H9 (cell line): Measurements from ENCODE around the gene F11. TPM values are rescaled to one million over a fixed set of nuclear protein-coding genes. Genes with fewer than 3 reads are reported as not detected.

Experiments
- DNase-seq: peaks from one replicate; pipeline ENCODE4 v3.0.0-alpha.2; 2017
- H2AFZ ChIP-seq: one replicate; pipeline ENCODE4 v1.6.1; 2013; ENCODE audit warnings: mild to moderate bottlenecking, low read length, control low read depth, moderate library complexity
- H2AK5ac ChIP-seq: 2 replicates; pipeline ENCODE4 v1.6.1; 2013; ENCODE audit warnings: low read length, control low read depth, mixed read lengths; ENCODE audit not compliant: insufficient read length
- H2BK120ac ChIP-seq: one replicate; pipeline ENCODE4 v1.6.1; 2013; ENCODE audit warnings: low read depth, mild to moderate bottlenecking, low read length, control low read depth, inconsistent platforms; ENCODE audit not compliant: poor library complexity, severe bottlenecking
- H2BK12ac ChIP-seq: 2 replicates; pipeline ENCODE4 v1.6.1; 2013; ENCODE audit warnings: low read length, control low read depth, mixed read lengths, low read depth; ENCODE audit not compliant: insufficient read length
- H2BK15ac ChIP-seq: 2 replicates; pipeline ENCODE4 v1.6.1; 2013; ENCODE audit warnings: low read depth, low read length, control low read depth
- H2BK20ac ChIP-seq: one replicate; pipeline ENCODE4 v1.6.1; 2013; ENCODE audit warnings: low read depth, mild to moderate bottlenecking, low read length, control low read depth, inconsistent platforms; ENCODE audit not compliant: poor library complexity, severe bottlenecking
- H2BK5ac ChIP-seq: 2 replicates; pipeline ENCODE4 v1.6.1; 2013; ENCODE audit warnings: low read length, control low read depth, mixed read lengths; ENCODE audit not compliant: insufficient read length
- H3K14ac ChIP-seq: 2 replicates; pipeline ENCODE4 v1.6.1; 2013; ENCODE audit warnings: low read length, control low read depth; ENCODE audit not compliant: insufficient read depth
- H3K18ac ChIP-seq: 2 replicates; pipeline ENCODE4 v1.6.1; 2013; ENCODE audit warnings: low read depth, mild to moderate bottlenecking, mixed read lengths, low read length, control low read depth; ENCODE audit not compliant: insufficient read length
- H3K23ac ChIP-seq: 2 replicates; pipeline ENCODE4 v1.6.1; 2013; ENCODE audit warnings: low read length, control low read depth, mixed read lengths, low read depth; ENCODE audit not compliant: insufficient read length
- H3K23me2 ChIP-seq: 2 replicates; pipeline ENCODE4 v1.6.1; 2013; ENCODE audit warnings: low read depth, mild to moderate bottlenecking, mixed read lengths, low read length, control low read depth; ENCODE audit not compliant: insufficient read length, poor library complexity, severe bottlenecking
- H3K27ac ChIP-seq: 2 replicates; pipeline ENCODE4 v1.5.1; 2013; ENCODE audit warnings: low read length, control low read depth, mixed read lengths, low read depth; ENCODE audit not compliant: insufficient read length
- H3K27me3 ChIP-seq: 2 replicates; pipeline ENCODE4 v1.6.1; 2013; ENCODE audit warnings: low read length, control low read depth, inconsistent platforms; ENCODE audit not compliant: insufficient read depth
- H3K4ac ChIP-seq: 2 replicates; pipeline ENCODE4 v1.6.1; 2013; ENCODE audit warnings: low read depth, mild to moderate bottlenecking, control low read depth, inconsistent platforms, low read length, moderate library complexity
- H3K4me1 ChIP-seq: 2 replicates; pipeline ENCODE4 v1.6.1; 2013; ENCODE audit warnings: low read length, control low read depth, inconsistent platforms; ENCODE audit not compliant: insufficient read depth
- H3K4me2 ChIP-seq: 2 replicates; pipeline ENCODE4 v1.6.1; 2013; ENCODE audit warnings: low read length, control low read depth, mixed read lengths; ENCODE audit not compliant: insufficient read length, insufficient read depth
- H3K56ac ChIP-seq: 2 replicates; pipeline ENCODE4 v1.6.1; 2013; ENCODE audit warnings: low read depth, mild to moderate bottlenecking, mixed read lengths, low read length, control low read depth; ENCODE audit not compliant: insufficient read length
- H3K79me1 ChIP-seq: 2 replicates; pipeline ENCODE4 v1.6.1; 2013; ENCODE audit warnings: low read depth, mild to moderate bottlenecking, moderate library complexity, low read length, control low read depth, inconsistent platforms; ENCODE audit not compliant: insufficient read depth, poor library complexity, severe bottlenecking
- H3K79me2 ChIP-seq: 2 replicates; pipeline ENCODE4 v1.6.1; 2013; ENCODE audit warnings: low read length, control low read depth, inconsistent platforms; ENCODE audit not compliant: insufficient read depth
- H3K9ac ChIP-seq: 2 replicates; pipeline ENCODE4 v1.6.1; 2013; ENCODE audit warnings: low read length, control low read depth, mixed read lengths; ENCODE audit not compliant: insufficient read length; ENCODE audit errors: extremely low read depth
- H3K9me3 ChIP-seq: one replicate; pipeline ENCODE4 v1.6.1; 2013; ENCODE audit warnings: low read depth, low read length, inconsistent platforms; ENCODE audit not compliant: control insufficient read depth
- H3T11ph ChIP-seq: one replicate; pipeline ENCODE4 v1.6.1; 2013; ENCODE audit warnings: mild to moderate bottlenecking, low read length, control low read depth, inconsistent platforms
- H4K20me1 ChIP-seq: one replicate; pipeline ENCODE4 v1.6.1; 2013; ENCODE audit not compliant: control insufficient read depth, insufficient read length, insufficient read depth
- H4K5ac ChIP-seq: 2 replicates; pipeline ENCODE4 v1.6.1; 2013; ENCODE audit warnings: low read depth, mild to moderate bottlenecking, mixed read lengths, low read length, control low read depth; ENCODE audit not compliant: insufficient read length
- H4K8ac ChIP-seq: replicated peaks from 2 replicates; pipeline ENCODE4 v1.6.1; 2013; ENCODE audit warnings: low read length, control low read depth, mixed read lengths, low read depth; ENCODE audit not compliant: insufficient read length
- H4K91ac ChIP-seq: 2 replicates; pipeline ENCODE4 v1.6.1; 2013; ENCODE audit warnings: low read depth, mild to moderate bottlenecking, moderate library complexity, mixed read lengths, low read length, control low read depth; ENCODE audit not compliant: insufficient read length
- H3K27ac Mint-ChIP-seq, 3 experiments: 2 replicates in 2 of 3; 3 replicates in 1 of 3; pipeline ENCODE4 v1.8.0; 2020 to 2021; ENCODE audit warnings: mixed read lengths in 3 of 3, mild to moderate bottlenecking in 1 of 3, moderate library complexity in 1 of 3
- H3K27me3 Mint-ChIP-seq: 2 replicates; pipeline ENCODE4 v1.8.0; 2021; ENCODE audit warnings: low read depth, mild to moderate bottlenecking, moderate library complexity, mixed read lengths
- H3K36me3 Mint-ChIP-seq, 3 experiments: 2 replicates in 2 of 3; 3 replicates in 1 of 3; pipeline ENCODE4 v1.8.0; 2020 to 2021; ENCODE audit warnings: low read depth in 3 of 3, mixed read lengths in 3 of 3; ENCODE audit not compliant: insufficient read depth in 1 of 3
- H3K4me1 Mint-ChIP-seq, 2 experiments: 2 replicates each; pipeline ENCODE4 v1.8.0; 2020; ENCODE audit warnings: mixed read lengths in 2 of 2
- H3K4me3 Mint-ChIP-seq, 2 experiments: 2 replicates in 1 of 2; 3 replicates in 1 of 2; pipeline ENCODE4 v1.8.0; 2020 to 2021; ENCODE audit warnings: mild to moderate bottlenecking in 2 of 2, mixed read lengths in 2 of 2, moderate library complexity in 1 of 2
- H3K9me3 Mint-ChIP-seq, 2 experiments: 2 replicates in 1 of 2; 3 replicates in 1 of 2; pipeline ENCODE4 v1.8.0; 2020; ENCODE audit warnings: mild to moderate bottlenecking in 2 of 2, mixed read lengths in 2 of 2, moderate library complexity in 1 of 2
- WGBS: extraction: QIAGEN DNeasy Blood & Tissue Kit; methylation state at CpG from one replicate; pipeline ENCODE4 v1.1.7; 2013; ENCODE audit warnings: missing lambda C conversion rate, low lambda C conversion rate, mixed read lengths; ENCODE audit not compliant: insufficient read length; ENCODE audit errors: extremely low coverage; 5-methylcytosine and 5-hydroxymethylcytosine counted together
- total RNA-seq: library from RNA; stranded (reverse); gene quantifications from 2 replicates; pipeline ENCODE4 v1.2.1, GENCODE V29; 2021
- TF ChIP-seq, protein P1 (sequence below): fragments of 200-600 bp; sonication (generic); conservative IDR thresholded peaks from 3 replicates; pipeline ENCODE4 v1.8.0; 2021; ENCODE audit warnings: antibody characterized with exemption, mild to moderate bottlenecking

The F11 gene
- total RNA-seq, 1 experiment from 2014 or later, result 0.50 TPM

DNA sequence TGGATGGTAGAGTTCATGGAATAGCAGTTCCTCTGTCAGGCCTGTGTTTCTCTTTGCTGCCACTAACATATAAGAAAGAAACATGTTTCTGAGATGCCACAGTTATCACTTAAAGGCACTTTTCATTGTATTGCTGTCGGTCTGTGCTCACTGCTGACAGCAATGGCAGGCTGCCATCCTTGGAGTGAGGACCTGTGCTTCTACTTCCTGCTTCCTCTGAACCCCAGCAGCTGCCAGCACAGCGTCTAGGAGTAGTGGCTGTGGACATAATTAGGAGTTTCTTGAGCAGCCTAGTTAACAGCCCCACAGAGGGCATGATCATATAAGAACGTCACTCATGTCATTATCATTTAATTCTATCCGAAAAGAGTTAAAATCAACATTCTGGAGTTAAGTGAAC lies 30.5 kb downstream of the F11 start:
- no peak overlapping the region for H4K91ac ChIP-seq
- no peak overlapping the region for H3K4me3 Mint-ChIP-seq
- no peak for DNase-seq

More for the DNA sequence above, 30.5 kb downstream of the F11 start:
- H2BK120ac ChIP-seq, result no peak overlapping the region
- no peak overlapping the region for H2AFZ ChIP-seq
- H2BK12ac ChIP-seq, result no peak overlapping the region
- no peak overlapping the region for H3K14ac ChIP-seq
- H4K5ac ChIP-seq, result no peak overlapping the region
- peaks cover 8 to 27% of the 10 kb centered on the region in 2 experiments for H3K4me1 Mint-ChIP-seq
- H3K36me3 Mint-ChIP-seq, result no peaks in the 10 kb centered on the region; a peak in 1 of 7 replicates
- H2AK5ac ChIP-seq, result no peak overlapping the region
- H3K23me2 ChIP-seq, result no peaks in the 10 kb centered on the region
- peaks cover 11% of the 10 kb centered on the region for H3K27me3 Mint-ChIP-seq
- no peak overlapping the region; a peak in 1 of 7 replicates for H3K27ac Mint-ChIP-seq
- TF ChIP-seq, protein P1, sequence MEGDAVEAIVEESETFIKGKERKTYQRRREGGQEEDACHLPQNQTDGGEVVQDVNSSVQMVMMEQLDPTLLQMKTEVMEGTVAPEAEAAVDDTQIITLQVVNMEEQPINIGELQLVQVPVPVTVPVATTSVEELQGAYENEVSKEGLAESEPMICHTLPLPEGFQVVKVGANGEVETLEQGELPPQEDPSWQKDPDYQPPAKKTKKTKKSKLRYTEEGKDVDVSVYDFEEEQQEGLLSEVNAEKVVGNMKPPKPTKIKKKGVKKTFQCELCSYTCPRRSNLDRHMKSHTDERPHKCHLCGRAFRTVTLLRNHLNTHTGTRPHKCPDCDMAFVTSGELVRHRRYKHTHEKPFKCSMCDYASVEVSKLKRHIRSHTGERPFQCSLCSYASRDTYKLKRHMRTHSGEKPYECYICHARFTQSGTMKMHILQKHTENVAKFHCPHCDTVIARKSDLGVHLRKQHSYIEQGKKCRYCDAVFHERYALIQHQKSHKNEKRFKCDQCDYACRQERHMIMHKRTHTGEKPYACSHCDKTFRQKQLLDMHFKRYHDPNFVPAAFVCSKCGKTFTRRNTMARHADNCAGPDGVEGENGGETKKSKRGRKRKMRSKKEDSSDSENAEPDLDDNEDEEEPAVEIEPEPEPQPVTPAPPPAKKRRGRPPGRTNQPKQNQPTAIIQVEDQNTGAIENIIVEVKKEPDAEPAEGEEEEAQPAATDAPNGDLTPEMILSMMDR, result no peak
- H3K4ac ChIP-seq, result no peak overlapping the region
- H3K79me1 ChIP-seq, result no peaks in the 10 kb centered on the region
- peaks cover 3 to 4% of the 10 kb centered on the region in 2 experiments; a peak in 2 of 5 replicates for H3K9me3 Mint-ChIP-seq
- no peaks in the 10 kb centered on the region for H3K27me3 ChIP-seq
- no peaks in the 10 kb centered on the region for H3K9me3 ChIP-seq
- H3K56ac ChIP-seq, result no peak overlapping the region
- peaks cover 2% of the 10 kb centered on the region; the same call in 1 of the 2 replicates for H3K4me1 ChIP-seq
- no peak overlapping the region for H3T11ph ChIP-seq
- H4K20me1 ChIP-seq, result no peaks in the 10 kb centered on the region
- no peak overlapping the region for H3K4me2 ChIP-seq
- no peak overlapping the region for H2BK5ac ChIP-seq
- no peak overlapping the region for H2BK15ac ChIP-seq
- no peak overlapping the region for H3K27ac ChIP-seq
- no peak overlapping the region for H3K9ac ChIP-seq
- no peak overlapping the region for H4K8ac ChIP-seq
- H3K18ac ChIP-seq, result no peak overlapping the region
- WGBS, result no CpG with 5 or more reads among the region's 4 CpGs
- no peak overlapping the region for H2BK20ac ChIP-seq
- H3K23ac ChIP-seq, result no peak overlapping the region
- H3K79me2 ChIP-seq, result no peaks in the 10 kb centered on the region
